ENCODE data around the gene TASL.
A peak's percentile ranks its signal among the peaks of the same experiment; 100 is the strongest.

The TASL gene

DNA sequence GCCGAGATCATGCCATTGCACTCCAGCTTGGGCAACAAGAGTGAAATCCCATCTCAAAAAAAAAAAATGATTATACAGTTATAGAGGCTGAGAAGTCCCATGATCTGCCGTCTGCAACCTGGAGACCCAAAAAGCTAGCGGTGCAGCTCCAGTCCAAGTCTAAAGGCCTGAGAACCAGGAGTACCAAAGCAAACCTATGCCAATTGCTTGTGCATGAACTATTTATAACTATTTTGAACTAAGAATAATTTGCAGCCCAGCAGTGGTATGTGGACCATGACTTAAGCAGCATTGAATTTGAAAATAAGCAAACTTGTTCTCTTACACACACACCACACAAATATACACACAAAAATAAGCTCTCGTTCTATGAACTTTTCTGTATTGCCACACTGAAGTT, 51.8 kb downstream of the TASL start:
- H3F3A ChIP-seq (ENCODE audit: low read depth): no peaks in the 10 kb centered on the region
- H3K9ac ChIP-seq (ENCODE audit: low read depth, low read length, poor library complexity, severe bottlenecking): no peak overlapping the region
- no peaks in the 10 kb centered on the region for H3K36me3 ChIP-seq (ENCODE audit: insufficient read depth, low read length)
- H3K4me3 ChIP-seq (ENCODE audit: low read length, poor library complexity, severe bottlenecking): no peak overlapping the region
- TF ChIP-seq, protein P1, sequence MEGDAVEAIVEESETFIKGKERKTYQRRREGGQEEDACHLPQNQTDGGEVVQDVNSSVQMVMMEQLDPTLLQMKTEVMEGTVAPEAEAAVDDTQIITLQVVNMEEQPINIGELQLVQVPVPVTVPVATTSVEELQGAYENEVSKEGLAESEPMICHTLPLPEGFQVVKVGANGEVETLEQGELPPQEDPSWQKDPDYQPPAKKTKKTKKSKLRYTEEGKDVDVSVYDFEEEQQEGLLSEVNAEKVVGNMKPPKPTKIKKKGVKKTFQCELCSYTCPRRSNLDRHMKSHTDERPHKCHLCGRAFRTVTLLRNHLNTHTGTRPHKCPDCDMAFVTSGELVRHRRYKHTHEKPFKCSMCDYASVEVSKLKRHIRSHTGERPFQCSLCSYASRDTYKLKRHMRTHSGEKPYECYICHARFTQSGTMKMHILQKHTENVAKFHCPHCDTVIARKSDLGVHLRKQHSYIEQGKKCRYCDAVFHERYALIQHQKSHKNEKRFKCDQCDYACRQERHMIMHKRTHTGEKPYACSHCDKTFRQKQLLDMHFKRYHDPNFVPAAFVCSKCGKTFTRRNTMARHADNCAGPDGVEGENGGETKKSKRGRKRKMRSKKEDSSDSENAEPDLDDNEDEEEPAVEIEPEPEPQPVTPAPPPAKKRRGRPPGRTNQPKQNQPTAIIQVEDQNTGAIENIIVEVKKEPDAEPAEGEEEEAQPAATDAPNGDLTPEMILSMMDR (conservative IDR thresholded peaks at IDR 0.05; ENCODE audit: low read length): no peak
- no peak for TF ChIP-seq EZH2phosphoT487 (IDR thresholded peaks at IDR 0.05; ENCODE audit: borderline replicate concordance)
- H3K9me2 ChIP-seq (replicated peaks; ENCODE audit: low read depth, low read length): no peaks in the 10 kb centered on the region
- H3K4me1 ChIP-seq (ENCODE audit: insufficient read depth, low read length, poor library complexity, severe bottlenecking): no peaks in the 10 kb centered on the region
- no peaks in the 10 kb centered on the region for H4K20me1 ChIP-seq (ENCODE audit: insufficient read depth, low read length, poor library complexity, severe bottlenecking)
- no peaks in the 10 kb centered on the region for H3K27me3 ChIP-seq (ENCODE audit: insufficient read depth, low read length, poor library complexity, severe bottlenecking)
- no peak overlapping the region for H3K4me2 ChIP-seq (ENCODE audit: low read depth, low read length, poor library complexity, severe bottlenecking)
- no peaks in the 10 kb centered on the region for H3K79me2 ChIP-seq (ENCODE audit: insufficient read depth, low read length)
- no peak overlapping the region for H2AFZ ChIP-seq (ENCODE audit: low read length)
- H3K9me3 ChIP-seq (ENCODE audit: insufficient read depth, low read depth, low read length): no peaks in the 10 kb centered on the region

GRCh38 chrX:30521440-30522182, 56.0 kb downstream of the TASL start:
- TF ChIP-seq EZH2phosphoT487 (IDR thresholded peaks at IDR 0.05; ENCODE audit: borderline replicate concordance): no peak
- TF ChIP-seq, protein P1 (conservative IDR thresholded peaks at IDR 0.05; ENCODE audit: low read length): no peak
- no peaks in the 10 kb centered on the region for H3K27me3 ChIP-seq (ENCODE audit: insufficient read depth, low read length, poor library complexity, severe bottlenecking)
- no peaks in the 10 kb centered on the region for H3K36me3 ChIP-seq (ENCODE audit: insufficient read depth, low read length)
- no peak overlapping the region for H3K4me3 ChIP-seq (ENCODE audit: low read length, poor library complexity, severe bottlenecking)
- H3K9ac ChIP-seq (ENCODE audit: low read depth, low read length, poor library complexity, severe bottlenecking): no peak overlapping the region
- H3F3A ChIP-seq (ENCODE audit: low read depth): no peaks in the 10 kb centered on the region
- no peaks in the 10 kb centered on the region for H3K4me1 ChIP-seq (ENCODE audit: insufficient read depth, low read length, poor library complexity, severe bottlenecking)
- no peak overlapping the region for H2AFZ ChIP-seq (ENCODE audit: low read length)
- no peaks in the 10 kb centered on the region for H3K9me3 ChIP-seq (ENCODE audit: insufficient read depth, low read depth, low read length)
- no peaks in the 10 kb centered on the region for H4K20me1 ChIP-seq (ENCODE audit: insufficient read depth, low read length, poor library complexity, severe bottlenecking)
- H3K9me2 ChIP-seq (replicated peaks; ENCODE audit: low read depth, low read length): no peaks in the 10 kb centered on the region
- H3K4me2 ChIP-seq (ENCODE audit: low read depth, low read length, poor library complexity, severe bottlenecking): no peak overlapping the region
- no peaks in the 10 kb centered on the region for H3K79me2 ChIP-seq (ENCODE audit: insufficient read depth, low read length)

DNA sequence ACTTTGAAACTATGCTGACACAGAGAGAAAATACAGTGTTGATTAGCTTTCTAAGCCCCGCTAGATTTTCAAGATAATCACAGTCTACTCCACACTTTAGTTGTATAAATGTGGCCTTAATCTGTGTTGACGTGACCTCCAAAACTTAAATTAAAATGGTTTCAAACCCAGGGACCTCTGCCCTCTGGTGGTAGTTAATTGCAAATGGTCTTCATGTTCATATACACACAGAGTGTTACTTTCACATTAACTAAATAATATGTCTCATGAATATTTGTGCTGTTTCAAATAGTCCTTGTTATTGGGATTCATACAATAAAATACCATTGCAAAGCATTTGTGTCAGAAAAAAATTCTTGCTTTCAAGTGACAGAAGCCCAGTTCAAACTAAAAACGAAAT, 64.3 kb downstream of the TASL start:
- Histone ChIP-seq H2AFZ (ENCODE audit: low read length) (no peak overlapping the region), H4K20me1 (ENCODE audit: insufficient read depth, low read length, poor library complexity, severe bottlenecking) (no peaks in the 10 kb centered on the region), H3K4me2 (ENCODE audit: low read depth, low read length, poor library complexity, severe bottlenecking) (no peak overlapping the region), H3K4me1 (ENCODE audit: insufficient read depth, low read length, poor library complexity, severe bottlenecking) (no peaks in the 10 kb centered on the region), H3K9me3 (ENCODE audit: insufficient read depth, low read depth, low read length) (no peaks in the 10 kb centered on the region), H3F3A (ENCODE audit: low read depth) (no peaks in the 10 kb centered on the region), H3K9me2 (replicated peaks; ENCODE audit: low read depth, low read length) (no peaks in the 10 kb centered on the region), H3K36me3 (ENCODE audit: insufficient read depth, low read length) (no peaks in the 10 kb centered on the region), H3K4me3 (ENCODE audit: low read length, poor library complexity, severe bottlenecking) (no peak overlapping the region), H3K79me2 (ENCODE audit: insufficient read depth, low read length) (no peaks in the 10 kb centered on the region), H3K9ac (ENCODE audit: low read depth, low read length, poor library complexity, severe bottlenecking) (no peak overlapping the region), H3K27me3 (ENCODE audit: insufficient read depth, low read length, poor library complexity, severe bottlenecking) (no peaks in the 10 kb centered on the region)
- no peak for TF ChIP-seq EZH2phosphoT487 (IDR thresholded peaks at IDR 0.05; ENCODE audit: borderline replicate concordance)
- TF ChIP-seq, protein P1 (conservative IDR thresholded peaks at IDR 0.05; ENCODE audit: low read length): peak; percentile 66
